T-helper 17 cell (primary cell): ENCODE results near the gene VAV1. TPM values are rescaled to one million over a fixed set of nuclear protein-coding genes. Genes with fewer than 3 reads are reported as not detected.
"Not testable (repeated sequence)": the region's sequence is repeated elsewhere in the genome, so short reads cannot be mapped to it uniquely, and the experiment has no call there.

Experiments used
- ATAC-seq: fragments of 150-1000 bp; cut with Tn5 transposase; 2 replicates; pipeline ENCODE4 v1.10.0; 2021; ENCODE audit warnings: mild to moderate bottlenecking, moderate library complexity
- DNase-seq, 3 donors: peaks; one replicate each; pipeline versions ENCODE4 v3.0.0 to v3.0.0-alpha.2; 2020 to 2021
- H3K9me3 ChIP-seq: one replicate; pipeline ENCODE4 v1.7.0; 2013; ENCODE audit warnings: low read length, mild to moderate bottlenecking; ENCODE audit not compliant: control insufficient read depth, poor library complexity, severe bottlenecking
- H3K27ac Mint-ChIP-seq: one replicate; pipeline ENCODE4 v1.8.0; 2022; ENCODE audit warnings: mild to moderate bottlenecking, moderate library complexity, mixed read lengths
- H3K27me3 Mint-ChIP-seq: one replicate; pipeline ENCODE4 v1.8.0; 2022; ENCODE audit warnings: mixed read lengths
- H3K36me3 Mint-ChIP-seq: one replicate; pipeline ENCODE4 v1.8.0; 2022; ENCODE audit warnings: low read depth, mixed read lengths
- H3K4me1 Mint-ChIP-seq: one replicate; pipeline ENCODE4 v1.8.0; 2022; ENCODE audit warnings: mild to moderate bottlenecking, mixed read lengths
- H3K4me3 Mint-ChIP-seq: one replicate; pipeline ENCODE4 v1.8.0; 2022; ENCODE audit warnings: mild to moderate bottlenecking, moderate library complexity, mixed read lengths
- total RNA-seq, 4 donors: library from RNA in 2 of 4; stranded (reverse) in 2 of 4; gene quantifications; one replicate each; pipeline ENCODE4 v1.2.3 and lab custom pipeline; 2022 to 2026

The VAV1 gene
- total RNA-seq, 2 donors from 2014 or later: 83.0 to 92.0 TPM

DNA sequence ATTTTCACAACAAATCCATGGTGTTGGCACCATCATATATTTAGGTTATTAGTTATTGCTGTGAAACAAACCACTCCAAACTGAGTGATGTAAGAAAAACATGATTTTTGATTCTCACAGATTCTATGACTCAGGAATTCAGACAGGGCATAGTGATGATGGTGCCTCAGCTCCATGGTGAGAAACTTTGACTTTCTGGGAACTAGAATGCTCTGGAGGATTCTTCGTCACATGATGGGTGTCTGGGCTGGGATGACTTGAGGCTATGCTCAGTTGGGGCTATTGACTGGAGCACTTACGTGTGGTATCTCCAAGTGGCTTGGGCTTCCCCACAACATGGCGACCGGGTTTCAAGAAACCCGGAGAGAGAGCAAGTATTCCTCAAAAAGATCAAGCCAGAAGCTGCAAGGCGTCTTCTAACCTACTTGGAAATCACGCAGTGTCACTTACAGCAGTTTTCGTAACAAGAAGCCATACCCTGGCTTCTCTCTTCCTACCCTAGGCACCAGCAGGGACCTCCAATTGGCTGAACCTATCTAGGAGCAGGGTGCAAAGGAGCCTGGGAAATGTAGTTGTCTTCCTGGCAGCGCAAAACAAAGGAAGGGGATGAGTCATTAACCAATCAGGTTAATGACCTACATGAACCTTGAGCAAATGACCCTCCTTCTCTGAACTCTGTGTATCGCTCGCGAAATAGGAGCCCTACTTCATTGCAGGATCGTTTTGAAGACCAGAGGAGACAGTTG lies 22.4 kb downstream of the VAV1 start:
- Mint-ChIP-seq H3K27ac (peak overlapping the region; percentile 1), H3K4me3 (no peak overlapping the region), H3K36me3 (peaks cover 12% of the 10 kb centered on the region), H3K4me1 (peaks cover 46% of the 10 kb centered on the region), H3K27me3 (no peaks in the 10 kb centered on the region)
- ATAC-seq (no peak), DNase-seq (no peak)
- no peaks in the 10 kb centered on the region for H3K9me3 ChIP-seq

DNA sequence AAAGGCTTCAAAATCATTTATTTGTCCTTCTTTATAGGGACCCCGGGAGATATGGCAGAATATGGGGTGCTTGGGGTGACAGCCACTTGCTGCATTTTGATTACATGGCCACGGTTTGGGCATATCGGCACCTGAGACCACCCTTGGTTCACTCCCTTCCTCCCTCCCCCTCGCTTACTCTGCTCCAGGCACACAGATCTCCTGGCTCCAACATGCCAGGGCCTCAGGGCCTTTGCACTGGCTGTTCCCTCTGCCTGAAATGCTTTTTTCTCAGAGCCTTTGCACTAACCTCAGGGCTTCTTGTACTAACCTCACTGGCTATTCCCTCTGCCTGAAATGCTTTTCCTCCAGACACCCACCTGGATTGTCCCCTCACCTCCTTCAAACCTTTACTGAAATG lies 23.8 kb downstream of the VAV1 start:
- Mint-ChIP-seq H3K36me3 (peaks cover 15% of the 10 kb centered on the region), H3K4me3 (no peak overlapping the region), H3K27me3 (no peaks in the 10 kb centered on the region), H3K27ac (peak overlapping the region; percentile 81), H3K4me1 (peaks cover 56% of the 10 kb centered on the region)
- H3K9me3 ChIP-seq: no peaks in the 10 kb centered on the region
- ATAC-seq (no peak), DNase-seq (no peak)

DNA sequence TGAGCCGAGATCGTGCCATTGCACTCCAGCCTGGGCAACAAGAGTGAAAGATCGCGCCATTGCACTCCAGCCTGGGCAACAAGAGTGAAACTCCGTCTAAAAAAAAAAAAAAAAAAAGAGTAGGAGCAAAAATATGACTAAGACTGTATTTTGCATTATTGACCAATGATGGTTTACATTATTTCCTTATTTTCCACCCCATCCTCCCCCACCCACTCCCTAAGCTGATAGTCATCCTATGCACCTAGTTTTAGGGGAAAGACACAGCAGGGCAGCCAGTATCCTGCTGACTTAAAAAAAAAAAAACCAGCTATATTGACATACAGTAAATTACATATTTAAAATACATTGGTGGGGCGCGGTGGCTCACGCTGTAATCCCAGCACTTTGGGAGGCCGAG lies 25.1 kb downstream of the VAV1 start:
- Mint-ChIP-seq H3K27me3 (no peaks in the 10 kb centered on the region), H3K27ac (peak overlapping the region; percentile 81), H3K4me1 (peaks cover 52% of the 10 kb centered on the region), H3K36me3 (peaks cover 9% of the 10 kb centered on the region), H3K4me3 (no peak overlapping the region)
- H3K9me3 ChIP-seq: no peaks in the 10 kb centered on the region
- DNase-seq: no peak
- ATAC-seq: no peak

DNA sequence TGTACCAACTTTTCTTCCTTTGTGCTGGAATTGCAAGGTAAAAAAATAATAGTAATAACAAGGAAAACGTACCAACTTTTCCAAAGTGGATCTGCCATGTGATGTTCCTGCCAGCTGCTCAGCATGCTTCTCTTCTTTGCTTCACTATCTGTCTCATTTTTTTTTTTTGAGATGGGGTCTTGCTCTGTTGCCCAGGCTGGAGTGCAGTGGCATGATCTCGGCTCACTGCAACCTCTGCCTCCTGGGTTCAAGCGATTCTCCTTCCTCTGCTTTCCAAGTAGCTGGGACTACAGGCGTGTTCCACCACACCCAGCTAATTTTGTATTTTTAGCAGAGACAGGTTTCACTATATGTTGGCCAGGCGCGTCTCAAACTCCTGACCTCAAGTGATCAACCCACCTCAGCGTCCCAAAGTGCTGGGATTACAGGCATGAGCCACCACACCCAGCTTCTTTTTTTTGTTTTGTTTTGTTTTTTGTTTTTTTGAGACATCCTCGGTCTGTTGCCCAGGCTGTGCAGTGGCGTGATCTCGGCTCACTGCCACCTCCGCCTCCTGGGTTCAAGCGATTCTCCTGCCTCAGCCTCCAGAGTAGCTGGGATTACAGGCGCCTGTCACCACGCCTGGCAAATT lies 27.8 kb downstream of the VAV1 start:
- DNase-seq, ATAC-seq: not testable (repeated sequence)
- H3K27ac Mint-ChIP-seq: peak overlapping the region; percentile 96

DNA sequence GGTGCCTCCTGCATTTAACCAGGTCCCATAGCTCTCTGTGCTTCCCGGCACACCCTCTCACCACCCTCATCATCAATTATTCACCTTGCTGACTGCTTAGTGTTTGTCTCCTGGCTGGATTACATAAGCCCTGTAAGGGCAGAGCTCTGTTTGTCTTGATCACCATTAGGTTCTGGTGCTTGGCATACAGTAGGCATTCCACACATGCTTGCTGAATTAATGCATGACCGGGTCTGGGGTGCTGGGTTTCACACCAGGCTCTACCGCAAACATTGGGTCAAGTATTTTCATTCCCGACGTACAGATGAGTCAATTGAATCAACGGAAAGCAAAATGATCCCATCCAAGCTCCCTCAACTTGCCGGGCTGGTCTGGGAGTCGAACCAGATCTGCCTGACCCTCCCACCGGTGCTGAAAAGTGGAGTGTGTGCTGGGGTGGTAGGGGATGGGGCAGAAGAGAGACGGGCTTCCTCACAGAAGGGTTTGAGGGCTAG lies 28.5 kb downstream of the VAV1 start:
- Mint-ChIP-seq H3K36me3 (peaks cover 7% of the 10 kb centered on the region), H3K4me3 (peak overlapping the region; percentile 99), H3K27me3 (no peaks in the 10 kb centered on the region), H3K27ac (peak overlapping the region; percentile 96), H3K4me1 (peaks cover 49% of the 10 kb centered on the region)
- ATAC-seq (peak; percentile 10), DNase-seq (no peak)
- H3K9me3 ChIP-seq: no peaks in the 10 kb centered on the region

More for the DNA sequence above, 27.8 kb downstream of the VAV1 start:
- peaks cover 55% of the 10 kb centered on the region for H3K4me1 Mint-ChIP-seq
- not testable (repeated sequence) for H3K27me3 Mint-ChIP-seq, H3K9me3 ChIP-seq, H3K36me3 Mint-ChIP-seq
- H3K4me3 Mint-ChIP-seq: peak overlapping the region; percentile 99

DNA sequence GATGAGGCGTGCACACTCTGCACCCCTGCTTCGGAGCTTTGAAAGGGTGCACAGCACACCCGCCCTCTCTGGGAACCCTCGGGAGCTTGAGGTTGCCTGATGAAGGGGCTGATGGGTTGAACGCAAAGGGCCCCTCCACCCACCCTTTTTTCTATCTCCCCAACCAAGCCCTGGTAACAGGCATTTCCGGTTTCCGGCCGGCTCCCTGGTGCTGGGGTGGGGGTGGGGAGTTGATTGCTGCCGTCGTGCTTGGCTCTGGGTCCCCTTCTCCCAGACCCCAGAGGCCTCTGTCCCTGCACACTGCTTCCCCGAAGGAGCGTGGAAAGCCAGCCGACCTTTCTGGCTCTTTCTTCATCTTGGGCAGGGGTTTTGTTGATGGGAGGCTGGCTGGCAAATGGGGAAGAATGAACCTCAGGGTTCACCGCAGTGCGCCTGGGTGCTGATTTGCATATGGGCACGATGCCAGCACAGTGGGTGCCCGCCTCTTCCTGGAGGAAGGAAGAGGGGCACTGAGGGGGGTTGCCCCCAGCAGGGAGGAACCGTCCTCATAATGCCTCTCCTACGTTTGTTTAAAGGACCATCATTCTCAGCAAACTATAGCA lies 29.1 kb downstream of the VAV1 start:
- DNase-seq (peak; percentile 62 to 73 (median 63)), ATAC-seq (peak; percentile 76)
- Mint-ChIP-seq H3K36me3 (peaks cover 5% of the 10 kb centered on the region), H3K4me1 (peaks cover 47% of the 10 kb centered on the region), H3K27ac (peak overlapping the region; percentile 96), H3K4me3 (peak overlapping the region; percentile 99), H3K27me3 (no peaks in the 10 kb centered on the region)
- H3K9me3 ChIP-seq: no peaks in the 10 kb centered on the region

DNA sequence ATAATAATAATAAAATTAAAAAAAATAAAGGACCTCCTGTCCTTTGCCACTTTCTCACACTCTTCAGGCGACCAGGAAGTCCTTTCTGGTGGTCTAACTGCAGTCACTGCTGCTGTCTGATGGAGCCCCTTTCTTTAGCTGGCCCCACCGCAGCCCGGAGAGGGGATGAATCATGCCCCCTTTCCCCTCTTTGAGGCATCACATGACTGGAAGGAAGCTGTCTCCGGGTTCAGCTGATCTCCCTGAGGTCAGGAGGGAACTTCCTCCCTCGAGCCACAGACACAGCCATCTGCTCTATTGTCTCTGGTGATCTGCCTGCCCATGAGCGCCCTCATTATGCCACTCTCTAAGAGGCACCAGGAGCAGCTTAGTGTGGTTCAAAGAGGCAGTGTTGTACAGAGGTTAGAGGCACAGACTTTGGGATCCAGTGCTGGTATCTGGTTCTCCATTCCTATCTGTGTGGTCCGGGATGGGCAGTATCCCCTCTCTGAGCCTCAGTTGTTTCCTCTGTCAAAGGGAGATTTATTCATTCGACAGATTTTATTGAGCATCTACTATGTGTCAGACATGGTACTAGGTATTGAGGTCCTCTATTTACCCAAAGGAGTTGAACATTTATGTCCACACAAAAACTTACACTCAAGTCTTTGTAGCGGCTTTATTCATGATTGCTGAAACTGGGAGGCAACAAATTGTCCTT lies 30.0 kb downstream of the VAV1 start:
- no peaks in the 10 kb centered on the region for H3K9me3 ChIP-seq
- no peaks in the 10 kb centered on the region for H3K27me3 Mint-ChIP-seq
- DNase-seq (peak; percentile 20 to 66 (median 34)), ATAC-seq (peak; percentile 58)
- peak overlapping the region; percentile 96 for H3K27ac Mint-ChIP-seq
- H3K4me1 Mint-ChIP-seq: peaks cover 47% of the 10 kb centered on the region
- H3K36me3 Mint-ChIP-seq: peaks cover 3% of the 10 kb centered on the region
- peak overlapping the region; percentile 99 for H3K4me3 Mint-ChIP-seq

DNA sequence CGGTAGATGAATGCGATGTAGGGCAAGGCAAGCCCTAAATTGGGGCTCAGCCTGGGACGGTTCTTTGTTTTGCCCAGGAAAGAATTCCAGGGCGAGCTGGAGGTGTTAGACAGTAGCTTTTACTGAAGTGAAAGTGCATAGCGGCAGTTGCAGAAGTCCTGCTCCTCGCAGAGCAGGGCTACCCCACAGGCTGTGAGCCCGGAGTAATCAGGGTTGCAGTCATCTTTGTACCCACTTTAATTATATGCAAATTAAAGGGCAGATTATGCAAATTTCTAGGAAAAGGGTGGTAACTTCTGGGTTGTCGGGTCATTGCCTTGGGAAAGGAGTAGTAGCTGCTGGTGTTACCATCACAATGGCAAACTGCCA lies 30.5 kb downstream of the VAV1 start:
- Mint-ChIP-seq H3K27me3 (no peaks in the 10 kb centered on the region), H3K4me3 (peak overlapping the region; percentile 99), H3K27ac (peak overlapping the region; percentile 96), H3K4me1 (peaks cover 47% of the 10 kb centered on the region), H3K36me3 (peaks cover 3% of the 10 kb centered on the region)
- DNase-seq (no peak), ATAC-seq (no peak)
- H3K9me3 ChIP-seq: no peaks in the 10 kb centered on the region

DNA sequence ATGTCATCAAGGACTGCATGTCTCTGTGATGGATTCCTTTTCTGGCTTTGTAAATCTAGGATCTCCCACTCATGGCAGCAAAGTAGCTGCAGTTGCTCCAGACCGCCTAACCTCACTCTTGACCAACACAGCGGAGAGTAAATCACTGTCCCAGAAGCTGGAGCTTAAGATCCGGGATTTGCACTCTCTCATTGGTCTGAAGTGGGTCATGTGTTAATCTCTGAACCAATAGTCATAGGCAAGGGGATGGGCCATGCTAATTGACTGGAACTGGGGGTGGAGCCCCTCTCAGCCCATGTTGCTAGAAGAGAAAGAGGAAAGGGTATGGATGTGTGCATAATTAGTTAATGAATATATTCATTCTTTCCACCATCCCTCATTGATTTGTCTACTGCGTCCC lies 34.0 kb downstream of the VAV1 start:
- no peak for DNase-seq
- Mint-ChIP-seq H3K4me3 (no peak overlapping the region), H3K36me3 (peaks cover 3% of the 10 kb centered on the region), H3K4me1 (peaks cover 39% of the 10 kb centered on the region), H3K27ac (no peak overlapping the region), H3K27me3 (no peaks in the 10 kb centered on the region)
- no peaks in the 10 kb centered on the region for H3K9me3 ChIP-seq
- ATAC-seq: no peak

DNA sequence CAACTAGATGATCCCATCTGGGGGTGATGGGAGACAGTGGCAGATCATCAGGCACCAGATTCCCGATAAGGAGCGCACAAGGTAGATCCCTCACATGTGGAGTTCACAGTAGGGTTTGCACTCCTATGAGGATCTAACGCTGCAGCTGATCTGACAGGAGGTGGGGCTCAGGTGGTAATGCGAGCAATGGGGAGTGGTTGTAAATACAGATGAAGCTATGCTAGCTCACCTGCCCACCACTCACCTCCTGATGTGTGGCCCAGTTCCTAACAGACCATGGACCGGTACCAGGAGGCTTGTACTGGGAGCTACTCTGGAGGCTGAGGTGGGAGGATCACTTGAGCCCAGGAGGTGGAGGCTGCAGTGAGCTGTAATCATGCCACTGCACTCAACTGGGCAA lies 34.8 kb downstream of the VAV1 start:
- ATAC-seq: no peak
- Mint-ChIP-seq H3K4me1 (peaks cover 37% of the 10 kb centered on the region), H3K27ac (peak overlapping the region; percentile 57), H3K4me3 (no peak overlapping the region), H3K27me3 (no peaks in the 10 kb centered on the region), H3K36me3 (peaks cover 3% of the 10 kb centered on the region)
- H3K9me3 ChIP-seq: no peaks in the 10 kb centered on the region
- no peak for DNase-seq

DNA sequence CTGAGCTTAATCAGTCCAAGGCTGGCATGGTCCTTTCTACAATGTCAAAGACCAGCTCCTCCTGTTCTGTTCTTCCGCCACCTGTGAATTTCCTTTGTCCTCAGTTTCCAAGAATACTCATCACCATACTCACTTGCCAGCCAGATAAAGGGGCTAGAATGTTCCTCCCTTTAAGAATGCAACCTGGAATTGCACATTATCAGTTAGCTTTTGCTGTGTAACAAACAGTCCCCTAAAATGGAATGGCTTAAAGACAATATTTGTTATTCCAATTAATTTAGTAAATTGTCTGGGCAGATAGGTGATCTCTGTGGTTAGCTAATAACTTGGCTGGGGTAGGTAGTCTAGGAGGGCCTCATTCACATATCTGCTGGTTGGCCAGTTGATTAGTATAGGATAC lies 36.0 kb downstream of the VAV1 start:
- ATAC-seq: no peak
- no peaks in the 10 kb centered on the region for H3K9me3 ChIP-seq
- DNase-seq: no peak
- Mint-ChIP-seq H3K27me3 (no peaks in the 10 kb centered on the region), H3K4me1 (peaks cover 37% of the 10 kb centered on the region), H3K4me3 (no peak overlapping the region), H3K27ac (peak overlapping the region; percentile 78), H3K36me3 (peaks cover 6% of the 10 kb centered on the region)

DNA sequence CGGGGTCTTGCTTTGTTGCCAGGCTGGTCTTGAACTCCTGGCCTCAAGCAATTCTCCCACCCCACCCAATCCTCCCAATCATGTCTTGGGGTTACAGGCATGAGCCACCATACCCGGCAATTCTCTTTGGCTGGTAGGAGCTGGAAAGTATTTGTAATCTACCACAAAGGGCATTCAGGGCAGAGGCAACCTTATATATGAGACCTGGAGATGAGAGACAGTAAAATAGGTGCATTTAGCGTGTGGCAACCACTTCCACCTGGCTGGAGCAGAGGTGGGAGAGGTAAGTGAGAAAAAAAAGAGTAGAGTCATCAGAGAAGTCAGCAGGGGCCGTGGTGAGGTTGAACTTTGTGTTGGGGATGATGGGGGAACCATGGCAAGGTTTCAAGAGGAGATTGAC lies 36.8 kb downstream of the VAV1 start:
- H3K4me1 Mint-ChIP-seq: peaks cover 38% of the 10 kb centered on the region
- H3K9me3 ChIP-seq: no peaks in the 10 kb centered on the region
- peaks cover 6% of the 10 kb centered on the region for H3K36me3 Mint-ChIP-seq
- no peaks in the 10 kb centered on the region for H3K27me3 Mint-ChIP-seq
- peak overlapping the region; percentile 78 for H3K27ac Mint-ChIP-seq
- DNase-seq (no peak), ATAC-seq (no peak)
- H3K4me3 Mint-ChIP-seq: no peak overlapping the region

DNA sequence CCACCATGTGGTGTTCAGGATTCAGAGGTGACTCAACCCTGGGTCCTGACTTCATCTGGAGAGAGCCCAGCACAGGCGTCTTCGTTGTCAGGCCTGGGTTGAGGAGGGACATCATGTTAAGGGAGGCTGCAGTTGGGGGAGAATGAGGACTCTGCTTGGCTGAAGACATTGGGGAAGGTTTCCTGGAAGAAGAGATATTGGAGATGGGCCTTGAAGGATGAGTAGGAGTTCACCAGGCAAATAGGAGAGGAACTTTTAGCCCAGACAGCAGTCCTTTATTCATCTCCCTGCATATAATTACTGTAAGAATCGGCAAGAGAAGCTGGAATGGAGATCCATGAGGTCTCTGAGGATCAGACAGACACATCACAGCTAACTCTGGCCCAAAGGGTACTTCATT lies 38.9 kb downstream of the VAV1 start:
- peaks cover 41% of the 10 kb centered on the region for H3K4me1 Mint-ChIP-seq
- DNase-seq: no peak
- H3K9me3 ChIP-seq: no peaks in the 10 kb centered on the region
- H3K27me3 Mint-ChIP-seq: no peaks in the 10 kb centered on the region
- H3K27ac Mint-ChIP-seq: no peak overlapping the region
- H3K36me3 Mint-ChIP-seq: peaks cover 6% of the 10 kb centered on the region
- no peak for ATAC-seq
- H3K4me3 Mint-ChIP-seq: no peak overlapping the region
